Esophagus (tissue), 2 donors: Measurements from ENCODE around the gene SETMAR. TPM values are rescaled to one million over a fixed set of nuclear protein-coding genes. Genes with fewer than 3 reads are reported as not detected.

Source experiments
- H3K27ac ChIP-seq, 2 donors: one replicate each; pipeline ENCODE4 v1.5.1; 2013; ENCODE audit warnings: low read depth in 2 of 2, mild to moderate bottlenecking in 2 of 2, inconsistent platforms in 1 of 2, low read length in 1 of 2, moderate library complexity in 1 of 2
- H3K27me3 ChIP-seq, 2 donors: one replicate each; pipeline ENCODE4 v1.6.1; 2013; ENCODE audit warnings: low read length in 2 of 2, control low read depth in 1 of 2, mild to moderate bottlenecking in 1 of 2; ENCODE audit not compliant: insufficient read depth in 2 of 2, control insufficient read depth in 1 of 2
- H3K36me3 ChIP-seq, 2 donors: one replicate each; pipeline ENCODE4 v1.6.1; 2013; ENCODE audit warnings: low read length in 1 of 2; ENCODE audit not compliant: control insufficient read depth in 2 of 2, insufficient read depth in 2 of 2
- H3K4me1 ChIP-seq, 2 donors: one replicate each; pipeline ENCODE4 v1.6.1; 2013; ENCODE audit warnings: low read length in 1 of 2; ENCODE audit not compliant: control insufficient read depth in 2 of 2, insufficient read depth in 2 of 2
- H3K4me3 ChIP-seq, 2 donors: one replicate each; pipeline ENCODE4 v1.5.1; 2013; ENCODE audit warnings: low read length in 2 of 2, mild to moderate bottlenecking in 2 of 2, low read depth in 1 of 2, moderate library complexity in 1 of 2
- H3K9me3 ChIP-seq, 2 donors: one replicate each; pipeline ENCODE4 v1.6.1; 2013; ENCODE audit warnings: mild to moderate bottlenecking in 2 of 2, low read depth in 1 of 2, low read length in 1 of 2, moderate library complexity in 1 of 2; ENCODE audit not compliant: control insufficient read depth in 2 of 2, insufficient read depth in 1 of 2
- WGBS, 2 donors: extraction: QIAGEN DNeasy Blood & Tissue Kit; methylation state at CpG; one replicate each; pipeline ENCODE4 v1.1.7; 2013; 5-methylcytosine and 5-hydroxymethylcytosine counted together
- polyA plus RNA-seq, 2 donors: library from polyadenylated mRNA; stranded (reverse); fragments of 200-250 nt; gene quantifications; one replicate each; pipeline ENCODE4 v1.2.3, GENCODE V29; 2013
- donor health status: healthy with polysubstance abuse.
- donor health status: Bipolar disorder and iron deficiency.

SETMAR gene
- polyA plus RNA-seq, 2 donors: 12.2 to 13.7 TPM

DNA sequence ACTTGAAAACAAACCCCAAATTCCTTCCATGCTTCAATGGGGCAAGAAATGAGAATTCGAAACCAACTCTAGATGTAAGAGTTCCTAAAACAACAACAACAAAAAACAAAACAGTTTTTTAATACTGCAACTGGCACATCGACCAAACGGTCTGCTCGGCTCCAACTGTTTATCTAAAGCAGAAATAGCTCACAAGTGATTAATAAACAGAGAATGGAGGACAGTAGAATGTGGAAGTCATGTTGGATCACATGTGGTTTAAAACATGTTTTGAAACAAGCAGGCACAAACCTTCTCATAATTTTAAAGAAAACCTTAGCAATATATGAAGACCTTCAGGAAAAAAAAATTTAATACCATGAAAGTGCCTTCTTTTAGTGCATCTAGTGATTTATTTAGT, 55.1 kb downstream of the SETMAR start:
- H3K4me1 ChIP-seq: no peaks in the 10 kb centered on the region
- WGBS, 2 donors: 76 to 78% methylated on average over 4 of the region's 4 CpGs
- H3K9me3 ChIP-seq: no peaks in the 10 kb centered on the region
- H3K4me3 ChIP-seq: no peak overlapping the region
- peaks cover 0 to 4% of the 10 kb centered on the region in 2 donors for H3K36me3 ChIP-seq
- H3K27ac ChIP-seq: no peak overlapping the region
- no peaks in the 10 kb centered on the region for H3K27me3 ChIP-seq

DNA sequence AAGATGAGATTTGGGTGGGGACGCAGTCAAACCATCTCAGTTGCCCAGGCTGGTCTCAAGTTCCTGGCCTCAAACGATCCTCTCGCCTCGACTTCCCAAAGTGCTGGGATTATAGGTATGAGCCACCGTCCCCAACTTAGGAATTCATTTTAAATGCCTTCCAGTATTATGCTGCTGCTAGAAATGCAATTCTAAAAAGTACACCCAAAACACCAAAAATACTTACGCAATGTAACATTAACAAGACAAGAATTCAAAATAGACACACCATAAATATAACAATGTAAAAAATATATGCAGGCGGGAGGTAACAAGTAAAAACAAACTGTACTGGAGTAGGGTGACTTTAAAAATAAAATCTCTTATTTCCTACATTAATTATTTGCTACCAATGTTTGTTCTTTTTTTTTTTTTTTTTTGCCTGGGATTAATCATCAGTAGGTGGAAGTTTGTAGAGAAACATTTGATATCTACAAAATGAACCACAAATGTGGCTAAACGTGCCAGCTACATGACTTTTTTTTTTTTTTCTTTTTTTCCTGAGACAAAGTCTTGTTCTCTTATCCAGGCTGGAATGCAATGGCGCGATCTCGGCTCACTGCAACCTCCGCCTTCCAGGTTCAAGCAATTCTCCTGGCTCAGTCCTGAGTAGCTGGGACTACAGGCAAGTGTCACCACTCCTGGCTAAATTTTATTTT, 56.8 kb downstream of the SETMAR start:
- Histone ChIP-seq H3K36me3 (peaks cover 0 to 4% of the 10 kb centered on the region in 2 donors), H3K4me3 (no peak overlapping the region), H3K27ac (no peak overlapping the region), H3K4me1 (no peaks in the 10 kb centered on the region), H3K9me3 (no peaks in the 10 kb centered on the region), H3K27me3 (no peaks in the 10 kb centered on the region)
- 83 to 96% methylated on average over 12 of the region's 12 CpGs for WGBS, 2 donors

DNA sequence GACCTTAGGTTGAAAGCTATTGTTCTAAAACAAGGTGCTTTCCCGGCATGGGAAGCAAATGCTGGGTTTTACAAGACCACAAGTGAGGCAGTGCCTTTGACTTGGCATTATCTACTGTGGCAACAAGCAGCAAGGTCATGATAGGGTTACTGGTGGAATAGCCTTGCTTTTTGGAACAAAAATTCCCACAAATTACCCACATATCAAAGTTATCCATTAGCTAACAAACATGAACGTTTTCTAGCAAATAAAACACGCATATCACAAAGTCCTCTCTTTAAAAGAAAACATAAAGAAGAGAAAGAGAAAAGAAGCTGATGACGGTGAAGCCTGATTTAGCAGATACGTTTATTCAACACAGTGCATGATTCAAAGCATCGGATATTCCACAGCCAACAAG, 57.6 kb downstream of the SETMAR start:
- no peak overlapping the region for H3K27ac ChIP-seq
- H3K9me3 ChIP-seq: no peaks in the 10 kb centered on the region
- no peaks in the 10 kb centered on the region for H3K4me1 ChIP-seq
- no peaks in the 10 kb centered on the region for H3K27me3 ChIP-seq
- H3K36me3 ChIP-seq: peaks cover 0 to 4% of the 10 kb centered on the region in 2 donors
- WGBS, 2 donors: 78 to 88% methylated on average over 6 of the region's 6 CpGs
- no peak overlapping the region for H3K4me3 ChIP-seq

DNA sequence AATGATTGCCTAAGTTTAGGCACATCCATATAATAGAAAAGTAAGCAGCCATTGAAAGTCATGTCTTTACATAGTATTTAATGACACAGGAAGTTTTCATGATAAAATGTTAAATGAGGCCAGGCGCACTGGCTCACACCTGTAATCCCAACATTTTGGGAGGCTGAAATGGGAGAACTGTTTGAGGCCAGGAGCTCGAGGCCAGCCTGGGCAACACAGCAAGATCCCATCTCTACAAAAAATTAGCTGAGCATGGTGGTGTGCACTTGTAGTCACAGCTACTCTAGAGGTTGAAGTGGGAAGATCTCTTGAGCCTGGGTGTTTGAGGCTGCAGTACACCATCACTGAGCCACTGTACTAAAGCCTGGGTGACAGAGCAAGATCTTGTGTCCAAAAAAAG, 59.4 kb downstream of the SETMAR start:
- H3K4me1 ChIP-seq: no peaks in the 10 kb centered on the region
- H3K9me3 ChIP-seq: no peaks in the 10 kb centered on the region
- H3K4me3 ChIP-seq: no peak overlapping the region
- 96% methylated on average over 2 of the region's 2 CpGs for WGBS, 2 donors
- peaks cover 0 to 4% of the 10 kb centered on the region in 2 donors for H3K36me3 ChIP-seq
- no peaks in the 10 kb centered on the region for H3K27me3 ChIP-seq
- no peak overlapping the region for H3K27ac ChIP-seq

Other genes with a start within 250 kb of the SETMAR start
- 10 to 100 TPM; 14.3 to 21.6 TPM for gene SUMF1, start 163.9 kb downstream of the SETMAR start, polyA plus RNA-seq
- gene ITPR1, start 190.0 kb downstream of the SETMAR start, polyA plus RNA-seq: 10 to 100 TPM in 1 of 2 donors, 1 to 10 TPM in 1; 7.5 to 16.3 TPM